ENCODE results near the gene RASA3. TPM values are rescaled to one million over a fixed set of nuclear protein-coding genes. Genes with fewer than 3 reads are reported as not detected.

The RASA3 gene
- total RNA-seq, 1 experiment from 2014 or later: 10.0 TPM

DNA sequence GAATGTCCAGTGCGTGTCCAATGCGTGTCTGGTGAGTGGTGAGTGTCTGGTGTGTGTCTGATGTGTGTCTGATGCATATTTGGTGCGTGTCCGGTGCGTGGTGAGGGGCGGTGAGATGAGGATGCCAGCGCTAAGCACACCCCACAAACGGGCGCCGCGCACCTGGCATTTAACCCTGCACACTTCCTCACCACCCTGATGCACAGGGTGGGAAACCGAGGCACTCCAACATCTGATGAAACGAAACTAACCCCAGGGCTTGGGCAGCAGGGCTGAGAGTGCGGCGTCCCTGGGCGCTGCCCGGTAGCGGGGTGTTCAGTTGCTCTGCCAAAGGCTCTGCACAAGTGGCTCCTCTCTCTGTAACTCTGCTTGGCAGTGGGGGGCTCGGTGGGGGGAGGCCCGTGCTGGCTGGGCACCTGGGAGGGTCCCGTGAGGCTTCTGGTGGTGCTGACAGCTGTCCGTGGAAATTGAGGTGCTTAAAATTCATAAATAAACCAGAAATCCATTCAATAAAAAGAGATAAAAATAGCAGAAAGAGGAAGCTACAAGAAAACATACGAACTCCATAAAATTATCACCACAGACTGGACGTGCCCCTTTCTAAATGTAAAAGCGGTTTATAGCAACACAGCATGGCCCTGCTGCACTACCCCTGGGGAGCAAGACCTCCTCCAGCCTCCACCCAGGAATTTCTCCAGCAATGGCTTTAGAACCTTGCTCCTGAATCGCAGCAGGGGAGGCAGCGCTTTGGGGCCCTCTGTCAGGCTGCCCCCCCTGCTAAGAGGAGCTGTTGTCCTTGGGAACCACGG is 76.0 kb downstream of the RASA3 start:
- no peaks in the 10 kb centered on the region for H3K4me1 ChIP-seq (replicated peaks; ENCODE audit: insufficient read depth)
- CTCF ChIA-PET: no interaction called here
- no peaks in the 10 kb centered on the region for H3K27me3 ChIP-seq (ENCODE audit: insufficient read depth, low read depth)
- H3K9me3 ChIP-seq (ENCODE audit: insufficient read depth, low read depth): no peaks in the 10 kb centered on the region
- no peaks in the 10 kb centered on the region for H3K79me2 ChIP-seq (ENCODE audit: low read depth)
- no peak overlapping the region for H3K4me3 ChIP-seq
- no TSS peak for BruUV-seq (replicated peaks)
- H3K4me2 ChIP-seq: no peak overlapping the region
- intact Hi-C loops (cut with micrococcal nuclease; ENCODE audit: unreplicated experiment): no loop called here
- peaks cover 4% of the 10 kb centered on the region; the same call in 1 of the 2 replicates for H4K20me1 ChIP-seq (ENCODE audit: insufficient read depth)
- POLR2A ChIA-PET (ENCODE audit: unreplicated experiment): no interaction called here
- TF ChIP-seq EZH2 (IDR thresholded peaks at IDR 0.05; ENCODE audit: low read depth) (no peak), CTCF (conservative IDR thresholded peaks at IDR 0.05) (no peak)
- no peak overlapping the region for H2AFZ ChIP-seq
- no peak for DNase-seq
- H3F3A ChIP-seq (ENCODE audit: insufficient read depth, low read depth): peaks cover 10% of the 10 kb centered on the region; the same call in 1 of the 2 replicates
- H3K9me2 ChIP-seq (ENCODE audit: insufficient read depth): no peaks in the 10 kb centered on the region
- H3K36me3 ChIP-seq (ENCODE audit: low read depth): no peaks in the 10 kb centered on the region
- no peak overlapping the region for H3K27ac ChIP-seq

- H3K4me1 ChIP-seq (replicated peaks; ENCODE audit: insufficient read depth): no peaks in the 10 kb centered on the region
- H3K9me3 ChIP-seq (ENCODE audit: insufficient read depth, low read depth): no peaks in the 10 kb centered on the region
- H3K27me3 ChIP-seq (ENCODE audit: insufficient read depth, low read depth): no peaks in the 10 kb centered on the region
- no peak for DNase-seq
- H3K9me2 ChIP-seq (ENCODE audit: insufficient read depth): no peaks in the 10 kb centered on the region
- no peak overlapping the region for H3K27ac ChIP-seq
- H3K4me2 ChIP-seq: no peak overlapping the region
- H3F3A ChIP-seq (ENCODE audit: insufficient read depth, low read depth): peaks cover 10% of the 10 kb centered on the region; the same call in 1 of the 2 replicates
- H2AFZ ChIP-seq: no peak overlapping the region
- peaks cover 4% of the 10 kb centered on the region; the same call in 1 of the 2 replicates for H4K20me1 ChIP-seq (ENCODE audit: insufficient read depth)
- H3K4me3 ChIP-seq: no peak overlapping the region
- intact Hi-C loops (cut with micrococcal nuclease; ENCODE audit: unreplicated experiment): no loop called here
- H3K79me2 ChIP-seq (ENCODE audit: low read depth): no peaks in the 10 kb centered on the region
- TF ChIP-seq EZH2 (IDR thresholded peaks at IDR 0.05; ENCODE audit: low read depth) (no peak), CTCF (conservative IDR thresholded peaks at IDR 0.05) (no peak)
- ChIA-PET CTCF (no interaction called here), POLR2A (ENCODE audit: unreplicated experiment) (no interaction called here)
- no peaks in the 10 kb centered on the region for H3K36me3 ChIP-seq (ENCODE audit: low read depth)
- no TSS peak for BruUV-seq (replicated peaks)
Observed at GRCh38 chr13:114055766-114056165, 76.7 kb downstream of the RASA3 start.

GRCh38 chr13:114054830-114055439 is 77.5 kb downstream of the RASA3 start:
- H3K4me3 ChIP-seq: no peak overlapping the region
- no peaks in the 10 kb centered on the region for H3K36me3 ChIP-seq (ENCODE audit: low read depth)
- no peak overlapping the region for H2AFZ ChIP-seq
- no peaks in the 10 kb centered on the region for H3K9me2 ChIP-seq (ENCODE audit: insufficient read depth)
- H3K4me2 ChIP-seq: no peak overlapping the region
- CTCF ChIA-PET: no interaction called here
- POLR2A ChIA-PET (ENCODE audit: unreplicated experiment): no interaction called here
- H3F3A ChIP-seq (ENCODE audit: insufficient read depth, low read depth): peaks cover 10% of the 10 kb centered on the region; the same call in 1 of the 2 replicates
- no peak overlapping the region for H3K27ac ChIP-seq
- DNase-seq: no peak
- intact Hi-C loops (cut with micrococcal nuclease; ENCODE audit: unreplicated experiment): no loop called here
- BruUV-seq (replicated peaks): no TSS peak
- H3K27me3 ChIP-seq (ENCODE audit: insufficient read depth, low read depth): no peaks in the 10 kb centered on the region
- peaks cover 4% of the 10 kb centered on the region; the same call in 1 of the 2 replicates for H4K20me1 ChIP-seq (ENCODE audit: insufficient read depth)
- TF ChIP-seq EZH2 (IDR thresholded peaks at IDR 0.05; ENCODE audit: low read depth): no peak
- TF ChIP-seq CTCF (conservative IDR thresholded peaks at IDR 0.05): no peak
- H3K79me2 ChIP-seq (ENCODE audit: low read depth): no peaks in the 10 kb centered on the region
- H3K9me3 ChIP-seq (ENCODE audit: insufficient read depth, low read depth): no peaks in the 10 kb centered on the region
- H3K4me1 ChIP-seq (replicated peaks; ENCODE audit: insufficient read depth): no peaks in the 10 kb centered on the region
